ENCODE measurements around the gene NUP54.

NUP54 gene

GRCh38 chr4:76148142-76148865, at the start of gene NUP54:
Gene NUP54, minus strand, starts transcription at chr4:76148397. Its CDS starts 23 bp downstream, at chr4:76148374.
- DNase-seq = peak; percentile 98

- no peak for DNase-seq
Observed at GRCh38 chr4:76197031-76197743, 49.0 kb upstream of the NUP54 start.

- no peak for DNase-seq
Observed at GRCh38 chr4:76196376-76196775, 48.2 kb upstream of the NUP54 start.

GRCh38 chr4:76195326-76195725, 47.1 kb upstream of the NUP54 start:
- DNase-seq = no peak

GRCh38 chr4:76194325-76194724, 46.1 kb upstream of the NUP54 start:
- DNase-seq = no peak

- no peak for DNase-seq
Observed at GRCh38 chr4:76192236-76192635, 44.0 kb upstream of the NUP54 start.

GRCh38 chr4:76188557-76188956, 40.4 kb upstream of the NUP54 start:
- no peak for DNase-seq

GRCh38 chr4:76188149-76188548, 40.0 kb upstream of the NUP54 start:
- no peak for DNase-seq

- no peak for DNase-seq
Observed at GRCh38 chr4:76187152-76187551, 39.0 kb upstream of the NUP54 start.

GRCh38 chr4:76182463-76182862, 34.3 kb upstream of the NUP54 start:
- DNase-seq = no peak

GRCh38 chr4:76179398-76180318, 31.5 kb upstream of the NUP54 start:
- DNase-seq = peak; percentile 84

- DNase-seq = no peak
Observed at GRCh38 chr4:76178296-76178695, 30.1 kb upstream of the NUP54 start.

GRCh38 chr4:76177709-76178108, 29.5 kb upstream of the NUP54 start:
- DNase-seq = no peak

- DNase-seq = no peak
Observed at GRCh38 chr4:76175336-76175735, 27.1 kb upstream of the NUP54 start.

- DNase-seq = no peak
Observed at GRCh38 chr4:76174216-76174615, 26.0 kb upstream of the NUP54 start.

GRCh38 chr4:76168688-76169087, 20.5 kb upstream of the NUP54 start:
- DNase-seq = no peak

GRCh38 chr4:76166480-76166879, 18.3 kb upstream of the NUP54 start:
- no peak for DNase-seq

GRCh38 chr4:76160355-76160754, 12.2 kb upstream of the NUP54 start:
- DNase-seq = no peak

GRCh38 chr4:76156635-76157034, 8.4 kb upstream of the NUP54 start:
- DNase-seq = no peak

GRCh38 chr4:76155979-76156378, 7.8 kb upstream of the NUP54 start:
- DNase-seq = no peak

- DNase-seq = no peak
Observed at GRCh38 chr4:76153356-76153755, 5.2 kb upstream of the NUP54 start.

- DNase-seq = peak; percentile 65
Observed at GRCh38 chr4:76147454-76148141, 599 bp downstream of the NUP54 start.

- DNase-seq = no peak
Observed at GRCh38 chr4:76144546-76144945, 3.7 kb downstream of the NUP54 start.
